Measurements from ENCODE around the gene FTO.

- TF ChIP-seq, protein P1, sequence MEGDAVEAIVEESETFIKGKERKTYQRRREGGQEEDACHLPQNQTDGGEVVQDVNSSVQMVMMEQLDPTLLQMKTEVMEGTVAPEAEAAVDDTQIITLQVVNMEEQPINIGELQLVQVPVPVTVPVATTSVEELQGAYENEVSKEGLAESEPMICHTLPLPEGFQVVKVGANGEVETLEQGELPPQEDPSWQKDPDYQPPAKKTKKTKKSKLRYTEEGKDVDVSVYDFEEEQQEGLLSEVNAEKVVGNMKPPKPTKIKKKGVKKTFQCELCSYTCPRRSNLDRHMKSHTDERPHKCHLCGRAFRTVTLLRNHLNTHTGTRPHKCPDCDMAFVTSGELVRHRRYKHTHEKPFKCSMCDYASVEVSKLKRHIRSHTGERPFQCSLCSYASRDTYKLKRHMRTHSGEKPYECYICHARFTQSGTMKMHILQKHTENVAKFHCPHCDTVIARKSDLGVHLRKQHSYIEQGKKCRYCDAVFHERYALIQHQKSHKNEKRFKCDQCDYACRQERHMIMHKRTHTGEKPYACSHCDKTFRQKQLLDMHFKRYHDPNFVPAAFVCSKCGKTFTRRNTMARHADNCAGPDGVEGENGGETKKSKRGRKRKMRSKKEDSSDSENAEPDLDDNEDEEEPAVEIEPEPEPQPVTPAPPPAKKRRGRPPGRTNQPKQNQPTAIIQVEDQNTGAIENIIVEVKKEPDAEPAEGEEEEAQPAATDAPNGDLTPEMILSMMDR (IDR thresholded peaks at IDR 0.05) = no peak
- no peak for TF ChIP-seq POLR2A (IDR thresholded peaks at IDR 0.05)
Observed at GRCh38 chr16:54033747-54034146, 329.8 kb downstream of the FTO start.

Data from thyroid gland (tissue), 4 donors.